DMS79 (cell line): ENCODE data around the gene NOTO.

Source experiments
- DNase-seq: peaks from one replicate; lab custom pipeline; 2025; lab: John Stamatoyannopoulos, UW

The NOTO gene

GRCh38 chr2:73233932-73234832 lies 31.8 kb downstream of the NOTO start, which contains the start of gene CCT7:
CCT7 (plus strand) TSS chr2:73234308; CDS start chr2:73234379, 71 bp downstream.
- peak; percentile 87 for DNase-seq

DNA sequence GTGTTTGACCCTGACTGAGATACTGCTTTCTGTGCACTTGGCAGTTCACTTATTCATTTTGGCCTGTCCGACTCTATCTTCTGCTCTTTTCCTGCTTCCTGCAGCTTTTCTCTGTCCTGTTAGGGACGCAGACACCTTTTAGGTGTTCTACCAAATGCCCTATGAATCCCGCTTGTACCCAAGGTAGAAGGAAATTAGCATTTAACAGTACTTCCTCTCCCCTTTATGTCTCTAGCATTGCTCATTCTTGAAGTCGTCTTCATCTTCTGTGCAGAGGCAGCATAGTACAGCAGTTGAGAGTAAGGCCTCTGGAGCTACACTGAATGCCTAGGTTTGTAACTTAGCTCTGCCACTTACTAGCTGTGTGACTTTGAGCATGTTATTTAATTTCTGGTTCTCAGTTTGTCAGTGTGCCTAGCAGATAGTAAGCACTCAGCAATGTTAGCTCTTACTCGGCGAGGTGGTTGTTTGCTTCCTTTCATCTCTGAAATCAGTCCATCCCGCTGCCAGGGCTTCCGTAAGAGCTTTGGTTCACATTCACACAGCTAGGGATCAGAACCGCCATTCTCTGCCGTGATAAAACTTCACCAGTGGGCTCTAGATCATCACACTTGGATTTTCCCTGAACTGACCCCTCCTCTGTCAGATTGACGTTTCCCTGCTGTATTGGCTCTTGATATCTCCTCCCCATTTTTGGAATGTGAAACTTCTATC lies 33.1 kb downstream of the NOTO start:
- DNase-seq = no peak

- DNase-seq = no peak
Observed at GRCh38 chr2:73237168-73237567, 34.8 kb downstream of the NOTO start.

GRCh38 chr2:73238149-73238548 lies 35.8 kb downstream of the NOTO start:
- no peak for DNase-seq

- DNase-seq = no peak
Observed at GRCh38 chr2:73238976-73239375, 36.6 kb downstream of the NOTO start.

GRCh38 chr2:73239776-73240175 lies 37.4 kb downstream of the NOTO start:
- DNase-seq = no peak

- DNase-seq = peak; percentile 89
Observed at GRCh38 chr2:73243884-73244570, 41.7 kb downstream of the NOTO start.

DNA sequence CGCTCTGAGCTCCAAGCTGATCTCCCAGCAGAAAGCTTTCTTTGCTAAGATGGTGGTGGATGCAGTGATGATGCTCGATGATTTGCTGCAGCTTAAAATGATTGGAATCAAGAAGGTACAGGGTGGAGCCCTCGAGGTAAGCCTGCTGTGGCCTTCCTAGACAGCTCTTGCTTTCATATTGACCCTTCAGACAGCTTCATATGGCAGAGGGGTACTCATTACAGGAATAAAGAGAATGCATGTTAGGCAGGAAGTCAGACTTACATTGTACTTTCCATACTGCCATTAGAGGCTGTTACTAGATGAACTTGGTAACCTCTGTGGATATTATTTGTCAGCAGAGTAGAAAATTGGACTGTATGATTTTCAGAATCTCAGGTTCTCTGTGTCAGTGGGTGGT lies 42.2 kb downstream of the NOTO start:
- no peak for DNase-seq

- no peak for DNase-seq
Observed at GRCh38 chr2:73246850-73247249, 44.5 kb downstream of the NOTO start.

GRCh38 chr2:73249636-73250035 lies 47.3 kb downstream of the NOTO start:
- DNase-seq = no peak

GRCh38 chr2:73250872-73251846 lies 48.8 kb downstream of the NOTO start:
- DNase-seq = peak; percentile 49

DNA sequence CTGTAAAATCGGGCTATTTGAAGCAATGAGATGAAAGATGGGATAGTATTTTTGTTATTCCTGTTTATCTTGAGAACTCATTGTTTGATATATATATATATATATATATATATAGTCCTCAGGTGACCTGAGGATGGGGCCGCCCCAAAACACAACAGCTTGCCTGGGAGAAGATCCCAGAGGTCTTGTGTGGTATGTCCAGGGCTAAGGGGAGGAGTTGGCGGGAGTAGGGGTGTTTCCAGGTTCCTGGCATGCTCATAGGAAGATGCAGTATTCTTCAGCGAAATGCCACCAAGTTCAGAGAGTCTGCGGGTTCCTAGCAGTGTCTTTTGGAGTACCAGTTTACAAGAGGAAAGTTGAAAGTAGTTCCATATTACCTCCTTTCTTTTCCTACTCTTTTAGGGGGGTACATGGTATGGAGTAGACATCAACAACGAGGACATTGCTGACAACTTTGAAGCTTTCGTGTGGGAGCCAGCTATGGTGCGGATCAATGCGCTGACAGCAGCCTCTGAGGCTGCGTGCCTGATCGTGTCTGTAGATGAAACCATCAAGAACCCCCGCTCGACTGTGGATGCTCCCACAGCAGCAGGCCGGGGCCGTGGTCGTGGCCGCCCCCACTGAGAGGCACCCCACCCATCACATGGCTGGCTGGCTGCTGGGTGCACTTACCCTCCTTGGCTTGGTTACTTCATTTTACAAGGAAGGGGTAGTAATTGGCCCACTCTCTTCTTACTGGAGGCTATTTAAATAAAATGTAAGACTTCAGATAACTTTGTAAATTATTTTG lies 50.1 kb downstream of the NOTO start:
- no peak for DNase-seq

DNA sequence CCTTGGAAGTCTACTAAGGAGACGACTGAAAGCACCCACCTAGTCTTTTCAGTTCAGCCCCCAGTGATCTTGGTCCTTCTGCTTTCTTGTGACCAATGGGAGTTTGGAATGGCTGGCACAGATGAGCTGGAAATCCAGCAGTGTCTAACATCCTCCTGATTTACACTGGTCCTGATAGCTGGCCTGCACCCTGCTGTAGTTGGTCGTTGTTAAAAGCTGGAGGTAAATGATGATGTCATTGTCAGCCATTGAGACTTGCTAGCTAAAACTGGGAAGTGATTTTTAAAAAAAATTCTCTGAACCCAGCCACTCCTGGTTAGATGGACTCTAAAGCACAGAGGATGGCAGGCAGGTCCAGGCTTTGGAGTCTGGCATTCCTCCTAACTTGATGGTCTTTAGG lies 51.0 kb downstream of the NOTO start:
- no peak for DNase-seq

- no peak for DNase-seq
Observed at GRCh38 chr2:73253901-73254300, 51.5 kb downstream of the NOTO start.

DNA sequence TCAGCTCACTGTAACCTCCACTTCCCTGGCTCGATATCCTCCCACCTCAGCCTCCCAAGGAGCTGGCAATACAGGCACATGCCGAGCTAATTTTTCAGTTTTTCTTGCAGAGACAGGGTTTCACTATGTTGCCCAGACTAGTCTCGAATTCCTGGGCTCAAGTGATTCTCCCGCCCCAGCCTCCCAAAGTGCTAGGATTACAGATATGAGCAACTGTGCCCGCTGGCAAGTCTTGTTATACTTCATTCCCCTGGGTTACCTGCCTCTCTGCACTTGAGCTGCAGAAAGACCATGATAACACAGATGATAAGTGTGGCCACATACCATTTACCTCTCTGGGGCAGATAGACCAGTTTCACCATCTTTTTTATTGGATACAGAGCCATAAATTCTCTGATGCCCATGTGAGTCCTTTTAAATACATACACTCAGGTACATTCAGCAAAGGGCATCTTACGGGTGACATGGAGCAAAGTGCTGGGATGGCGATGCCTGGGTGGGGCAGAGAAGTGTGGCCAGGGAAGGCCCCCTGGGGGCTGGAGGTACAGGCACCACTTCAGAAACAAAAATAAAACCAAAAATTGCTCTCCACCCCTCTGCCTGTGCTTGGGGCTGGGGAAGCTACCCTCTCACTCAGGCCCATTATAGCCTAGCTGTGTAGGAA lies 52.1 kb downstream of the NOTO start:
- no peak for DNase-seq

- DNase-seq = no peak
Observed at GRCh38 chr2:73255007-73255644, 52.8 kb downstream of the NOTO start.

- DNase-seq = no peak
Observed at GRCh38 chr2:73255907-73256617, 53.7 kb downstream of the NOTO start.

DNA sequence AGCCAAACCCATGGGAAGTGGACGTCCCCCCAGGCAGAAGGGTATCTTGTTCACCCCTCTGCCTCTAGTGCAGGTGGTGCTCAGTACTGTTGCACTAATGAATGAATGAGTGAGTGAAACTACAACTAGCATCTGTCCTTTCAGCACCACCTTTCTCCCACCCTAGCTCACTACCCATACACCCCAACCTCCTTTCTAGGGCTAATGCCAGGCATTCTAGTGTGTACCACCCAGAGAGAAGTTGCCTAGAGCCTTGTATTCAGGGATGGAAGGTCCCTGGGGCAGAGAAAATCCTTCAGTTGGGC lies 54.2 kb downstream of the NOTO start:
- DNase-seq = no peak

DNA sequence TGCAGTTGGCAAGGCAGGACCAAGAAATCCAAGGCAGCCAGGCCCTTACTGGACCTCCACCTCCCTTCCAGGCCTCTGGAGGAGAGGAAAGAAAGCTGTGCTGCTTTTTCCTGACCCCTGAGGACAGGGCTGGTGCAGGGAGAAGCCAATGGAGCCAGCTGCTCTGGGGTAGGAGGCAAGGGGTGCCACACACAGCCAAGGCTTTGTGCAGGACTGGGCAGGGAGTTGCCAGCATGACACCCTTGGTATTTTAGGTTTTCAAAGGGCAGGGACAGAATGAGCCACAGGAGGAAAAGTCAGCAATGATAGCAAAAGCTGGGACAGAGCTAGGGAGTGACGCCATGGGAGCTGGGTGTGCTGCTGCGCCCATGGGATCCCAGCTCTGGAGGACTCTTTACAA lies 54.6 kb downstream of the NOTO start:
- no peak for DNase-seq
